Posterior cingulate gyrus (tissue), 11 donors: ENCODE results near the gene SDHAF2.
"Not testable (repeated sequence)": the region's sequence is repeated elsewhere in the genome, so short reads cannot be mapped to it uniquely, and the experiment has no call there.

Experiments
- DNase-seq, 10 donors: peaks; one replicate each; pipeline versions ENCODE4 v3.0.0 to v3.0.0-alpha.2; 2020 to 2021; ENCODE audit warnings: mixed read lengths in 3 of 10
- intact Hi-C: fragments of 100-400 bp; cut with DNase I; formaldehyde crosslinking; loops from one replicate; pipeline ENCODE4 v1.15.1; 2023

The SDHAF2 gene

GRCh38 chr11:61429691-61430582, at the start of gene SDHAF2, which contains the start of gene CPSF7:
TSS of gene SDHAF2 (plus strand) at chr11:61430124. CDS start at chr11:61430147, 23 bp downstream.
TSS of gene CPSF7 (minus strand) at chr11:61429975. CDS start at chr11:61429235, 740 bp downstream.
- peak; percentile 96 to 100 (median 98) for DNase-seq
- intact Hi-C loops, result loop anchor here (10.0 kb wide), 1 partner anchor 95 kb away; the partner anchor contains the start of genes DDB1 and TKFC

GRCh38 chr11:61380884-61381283, 49.0 kb upstream of the SDHAF2 start:
- intact Hi-C loops, result no loop called here
- no peak for DNase-seq

GRCh38 chr11:61383859-61384258, 46.1 kb upstream of the SDHAF2 start:
- DNase-seq, intact Hi-C loops: not testable (repeated sequence)

- intact Hi-C loops, result loop anchor here (1.0 kb wide), 1 partner anchor 48 kb away; no protein-coding TSS in a partner anchor
- DNase-seq, result no peak
These were observed 45.4 kb upstream of the SDHAF2 start for GRCh38 chr11:61384271-61385242.

- no peak for DNase-seq
- intact Hi-C loops, result no loop called here
These were observed 39.8 kb upstream of the SDHAF2 start for GRCh38 chr11:61390161-61390560.

GRCh38 chr11:61392981-61393595, 36.8 kb upstream of the SDHAF2 start:
- intact Hi-C loops, result no loop called here
- DNase-seq, result peak in 1 of 10 donors; percentile 8

- intact Hi-C loops, result no loop called here
- DNase-seq, result no peak
These were observed 28.8 kb upstream of the SDHAF2 start for GRCh38 chr11:61401173-61401572.

GRCh38 chr11:61401573-61401972, 28.4 kb upstream of the SDHAF2 start:
- intact Hi-C loops, result no loop called here
- no peak for DNase-seq

- intact Hi-C loops, result no loop called here
These were observed 26.3 kb upstream of the SDHAF2 start for GRCh38 chr11:61403658-61404057.

GRCh38 chr11:61404103-61404502, 25.8 kb upstream of the SDHAF2 start:
- no peak for DNase-seq
- intact Hi-C loops, result no loop called here

More at GRCh38 chr11:61403658-61404057, 26.3 kb upstream of the SDHAF2 start:
- no peak for DNase-seq

GRCh38 chr11:61404641-61405040, 25.3 kb upstream of the SDHAF2 start:
- no peak for DNase-seq
- intact Hi-C loops, result no loop called here

- no peak for DNase-seq
- intact Hi-C loops, result no loop called here
These were observed 23.9 kb upstream of the SDHAF2 start for GRCh38 chr11:61406067-61406466.

- DNase-seq, result no peak
- intact Hi-C loops, result no loop called here
These were observed 22.8 kb upstream of the SDHAF2 start for GRCh38 chr11:61406991-61407728.

- intact Hi-C loops, result no loop called here
These were observed 18.3 kb upstream of the SDHAF2 start for GRCh38 chr11:61411589-61411988.

GRCh38 chr11:61413496-61413895, 16.4 kb upstream of the SDHAF2 start:
- intact Hi-C loops, result no loop called here
- DNase-seq, result no peak

More at GRCh38 chr11:61411589-61411988, 18.3 kb upstream of the SDHAF2 start:
- no peak for DNase-seq

- intact Hi-C loops, result no loop called here
- no peak for DNase-seq
These were observed 15.4 kb upstream of the SDHAF2 start for GRCh38 chr11:61414547-61414946.

GRCh38 chr11:61415381-61415780, 14.5 kb upstream of the SDHAF2 start:
- intact Hi-C loops, result no loop called here

GRCh38 chr11:61416941-61417340, 13.0 kb upstream of the SDHAF2 start:
- DNase-seq, result no peak
- intact Hi-C loops, result no loop called here

More at GRCh38 chr11:61415381-61415780, 14.5 kb upstream of the SDHAF2 start:
- DNase-seq, result no peak

GRCh38 chr11:61417670-61418069, 12.3 kb upstream of the SDHAF2 start:
- DNase-seq, result no peak
- intact Hi-C loops, result no loop called here

GRCh38 chr11:61418136-61418535, 11.8 kb upstream of the SDHAF2 start:
- intact Hi-C loops, result no loop called here
- DNase-seq, result no peak
